Activated T-cell treated with anti-CD3 and anti-CD28 coated beads, Interleukin-2, amount 50 U/mL, for 24 hours (primary cell): Measurements from ENCODE around the gene PANK1.

Experiments used
- DNase-seq: peaks from one replicate; pipeline ENCODE4 v3.0.0-alpha.2; 2020
- H3K27ac Mint-ChIP-seq: 2 replicates; pipeline ENCODE4 v1.8.0; 2020; ENCODE audit warnings: mild to moderate bottlenecking, mixed read lengths
- H3K27me3 Mint-ChIP-seq: 2 replicates; pipeline ENCODE4 v1.8.0; 2020; ENCODE audit warnings: mixed read lengths
- H3K36me3 Mint-ChIP-seq: 2 replicates; pipeline ENCODE4 v1.8.0; 2020; ENCODE audit warnings: low read depth, mixed read lengths
- H3K4me1 Mint-ChIP-seq: 2 replicates; pipeline ENCODE4 v1.8.0; 2020; ENCODE audit warnings: low read depth, mixed read lengths
- H3K4me3 Mint-ChIP-seq: 2 replicates; pipeline ENCODE4 v1.8.0; 2020; ENCODE audit warnings: mild to moderate bottlenecking, moderate library complexity, mixed read lengths
- H3K9me3 Mint-ChIP-seq: 2 replicates; pipeline ENCODE4 v1.8.0; 2020; ENCODE audit warnings: mixed read lengths

The PANK1 gene

DNA sequence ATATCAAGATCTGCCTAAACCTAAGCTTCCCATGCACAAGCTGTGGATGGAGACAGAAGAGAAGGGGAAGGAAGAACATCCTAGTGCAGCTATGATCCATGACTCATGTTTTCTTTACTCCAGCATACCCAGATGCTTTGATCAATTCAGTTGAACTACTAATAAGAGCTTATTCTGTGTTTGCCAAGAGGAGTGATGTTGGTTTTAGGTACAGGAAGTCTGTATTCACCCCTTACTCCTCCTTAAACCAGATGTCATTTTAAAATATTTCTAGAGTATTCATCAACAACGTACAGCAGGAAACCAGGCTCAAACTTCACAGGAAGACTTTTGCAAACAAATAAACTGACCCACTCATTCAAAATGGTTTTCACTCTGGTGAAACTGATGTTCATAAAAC lies 29.2 kb downstream of the PANK1 start:
- Mint-ChIP-seq H3K27ac (no peak overlapping the region), H3K9me3 (peaks cover 4% of the 10 kb centered on the region), H3K4me1 (peaks cover 17% of the 10 kb centered on the region), H3K27me3 (no peaks in the 10 kb centered on the region), H3K36me3 (no peaks in the 10 kb centered on the region), H3K4me3 (no peak overlapping the region)
- no peak for DNase-seq

GRCh38 chr10:89615112-89615511 lies 29.9 kb downstream of the PANK1 start:
- Mint-ChIP-seq H3K9me3 (peaks cover 3% of the 10 kb centered on the region), H3K27me3 (no peaks in the 10 kb centered on the region), H3K36me3 (no peaks in the 10 kb centered on the region), H3K4me3 (no peak overlapping the region), H3K4me1 (peaks cover 21% of the 10 kb centered on the region), H3K27ac (no peak overlapping the region)
- DNase-seq = no peak

- Mint-ChIP-seq H3K27ac (no peak overlapping the region), H3K4me1 (peaks cover 28% of the 10 kb centered on the region), H3K9me3 (no peaks in the 10 kb centered on the region), H3K36me3 (no peaks in the 10 kb centered on the region), H3K4me3 (no peak overlapping the region), H3K27me3 (no peaks in the 10 kb centered on the region)
- no peak for DNase-seq
Observed at GRCh38 chr10:89613582-89613981, 31.5 kb downstream of the PANK1 start.

DNA sequence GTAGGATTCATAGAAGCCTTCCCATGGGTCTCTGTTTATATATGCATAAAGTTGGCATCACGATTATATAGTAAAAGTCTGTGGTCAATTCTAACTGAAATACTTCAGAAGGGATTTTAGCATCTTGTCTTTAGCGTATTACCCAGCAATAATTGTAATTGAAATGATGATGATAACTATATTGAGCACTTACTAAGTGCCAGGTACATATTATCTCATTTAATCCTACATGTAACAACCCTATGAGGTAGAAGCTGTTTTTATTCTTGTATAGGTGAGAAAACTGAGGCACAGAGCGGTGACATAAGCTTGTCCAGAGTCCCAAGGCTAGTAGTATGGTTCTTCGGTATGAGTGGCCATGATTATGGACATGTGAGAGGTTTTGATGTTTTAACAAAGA lies 33.8 kb downstream of the PANK1 start:
- Mint-ChIP-seq H3K4me3 (no peak overlapping the region), H3K27ac (no peak overlapping the region), H3K27me3 (no peaks in the 10 kb centered on the region), H3K4me1 (peaks cover 28% of the 10 kb centered on the region), H3K36me3 (no peaks in the 10 kb centered on the region), H3K9me3 (no peaks in the 10 kb centered on the region)
- DNase-seq = no peak

DNA sequence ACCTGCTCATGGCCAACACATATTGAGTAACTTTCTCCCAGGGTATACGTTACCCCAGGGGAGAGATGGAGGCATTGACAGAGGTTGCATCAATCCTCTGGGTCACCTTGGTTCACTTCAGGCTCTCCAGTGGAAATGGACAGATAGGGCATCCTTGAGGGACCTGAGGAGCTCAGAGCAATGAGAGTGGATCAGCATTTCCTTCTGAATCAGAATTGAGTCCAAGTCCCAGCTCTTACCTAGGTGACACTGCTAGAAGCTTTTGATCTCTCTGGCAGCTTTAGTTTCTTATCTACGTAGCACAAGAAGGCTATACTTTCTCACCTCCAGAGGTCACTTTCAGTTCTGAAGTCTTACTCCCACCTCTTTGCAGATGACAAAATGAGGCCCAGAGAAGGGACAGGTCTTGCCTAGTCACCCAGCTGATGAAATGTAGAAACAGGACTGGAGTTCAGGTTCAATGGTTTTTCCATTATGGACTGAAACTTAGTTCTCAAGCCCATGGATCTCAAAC lies 35.2 kb downstream of the PANK1 start:
- Mint-ChIP-seq H3K9me3 (no peaks in the 10 kb centered on the region), H3K4me3 (no peak overlapping the region)

GRCh38 chr10:89604200-89604599 lies 40.8 kb downstream of the PANK1 start:
- no peaks in the 10 kb centered on the region for H3K27me3 Mint-ChIP-seq
- H3K4me3 Mint-ChIP-seq = no peak overlapping the region
- no peaks in the 10 kb centered on the region for H3K36me3 Mint-ChIP-seq
- DNase-seq = no peak
- no peak overlapping the region for H3K27ac Mint-ChIP-seq
- H3K9me3 Mint-ChIP-seq = no peaks in the 10 kb centered on the region
- no peaks in the 10 kb centered on the region for H3K4me1 Mint-ChIP-seq

More for the DNA sequence above, 35.2 kb downstream of the PANK1 start:
- Mint-ChIP-seq H3K27me3 (no peaks in the 10 kb centered on the region), H3K36me3 (no peaks in the 10 kb centered on the region), H3K4me1 (peaks cover 15% of the 10 kb centered on the region), H3K27ac (no peak overlapping the region)
- no peak for DNase-seq

- no peaks in the 10 kb centered on the region for H3K4me1 Mint-ChIP-seq
- H3K9me3 Mint-ChIP-seq = no peaks in the 10 kb centered on the region
- no peak overlapping the region for H3K4me3 Mint-ChIP-seq
- H3K27ac Mint-ChIP-seq = no peak overlapping the region
- no peaks in the 10 kb centered on the region for H3K27me3 Mint-ChIP-seq
- no peak for DNase-seq
- H3K36me3 Mint-ChIP-seq = peaks cover 6% of the 10 kb centered on the region
Observed at GRCh38 chr10:89602919-89603318, 42.1 kb downstream of the PANK1 start.

DNA sequence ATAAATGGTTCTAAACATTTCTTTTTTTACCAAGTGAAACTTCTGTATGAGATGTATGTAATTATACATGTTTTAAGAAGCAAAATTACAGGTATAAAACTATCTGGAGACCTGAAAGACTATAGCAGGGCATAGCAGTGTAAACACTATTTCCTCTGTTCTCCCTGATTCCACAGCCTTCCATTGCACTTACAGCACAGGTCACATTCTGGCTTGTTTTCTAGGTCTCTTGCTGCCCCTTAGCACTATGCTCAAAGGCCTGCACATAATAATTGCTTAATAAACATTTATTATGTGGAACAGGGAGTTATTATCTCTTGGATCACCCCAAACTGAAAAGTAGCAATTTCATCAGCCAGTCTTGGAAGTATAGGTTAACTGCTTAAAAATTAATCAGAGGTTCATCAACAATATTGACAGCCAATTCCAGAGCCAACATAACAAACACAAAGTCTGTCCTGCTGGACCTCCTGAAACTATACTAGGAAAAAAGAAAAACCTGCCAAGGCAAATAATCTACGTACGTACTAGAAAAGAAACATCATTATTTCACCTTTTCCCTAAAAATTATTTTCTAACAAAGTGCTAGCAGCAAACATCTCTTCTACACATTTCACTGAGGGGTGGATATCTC lies 43.2 kb downstream of the PANK1 start:
- H3K36me3 Mint-ChIP-seq = peaks cover 6% of the 10 kb centered on the region
- DNase-seq = no peak
- H3K27me3 Mint-ChIP-seq = no peaks in the 10 kb centered on the region
- no peak overlapping the region for H3K4me3 Mint-ChIP-seq
- no peak overlapping the region for H3K27ac Mint-ChIP-seq
- no peaks in the 10 kb centered on the region for H3K9me3 Mint-ChIP-seq
- H3K4me1 Mint-ChIP-seq = no peaks in the 10 kb centered on the region

GRCh38 chr10:89600041-89600440 lies 45.0 kb downstream of the PANK1 start:
- Mint-ChIP-seq H3K36me3 (peaks cover 6% of the 10 kb centered on the region), H3K9me3 (no peaks in the 10 kb centered on the region), H3K4me3 (no peak overlapping the region), H3K27ac (no peak overlapping the region), H3K27me3 (no peaks in the 10 kb centered on the region), H3K4me1 (no peaks in the 10 kb centered on the region)
- DNase-seq = no peak

DNA sequence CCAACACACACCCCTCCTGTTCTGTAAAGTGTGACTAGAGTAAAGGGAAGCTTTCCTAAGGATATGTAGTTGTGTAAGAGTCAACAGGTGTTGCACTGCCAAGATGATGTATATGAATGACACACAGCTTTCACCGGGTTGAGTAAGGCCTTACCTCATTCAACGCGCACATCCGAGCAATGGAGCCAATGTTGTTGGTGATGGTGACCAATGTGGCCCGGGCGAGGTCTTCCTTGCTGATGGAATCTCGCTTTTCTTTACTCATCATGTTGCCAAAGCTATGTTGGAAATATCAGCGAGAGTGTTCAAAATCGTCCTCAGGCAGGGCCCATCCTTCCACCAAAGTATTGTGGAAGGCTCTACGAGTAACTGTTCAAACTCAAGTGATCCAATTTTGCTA lies 52.0 kb downstream of the PANK1 start:
- H3K9me3 Mint-ChIP-seq = no peaks in the 10 kb centered on the region
- H3K27ac Mint-ChIP-seq = no peak overlapping the region
- H3K4me3 Mint-ChIP-seq = no peak overlapping the region
- no peaks in the 10 kb centered on the region for H3K36me3 Mint-ChIP-seq
- peaks cover 1% of the 10 kb centered on the region for H3K4me1 Mint-ChIP-seq
- H3K27me3 Mint-ChIP-seq = no peaks in the 10 kb centered on the region
- DNase-seq = no peak

GRCh38 chr10:89592539-89592938 lies 52.5 kb downstream of the PANK1 start:
- no peak overlapping the region for H3K4me3 Mint-ChIP-seq
- DNase-seq = no peak
- no peaks in the 10 kb centered on the region for H3K36me3 Mint-ChIP-seq
- peaks cover 1% of the 10 kb centered on the region for H3K4me1 Mint-ChIP-seq
- H3K9me3 Mint-ChIP-seq = no peaks in the 10 kb centered on the region
- H3K27ac Mint-ChIP-seq = no peak overlapping the region
- H3K27me3 Mint-ChIP-seq = no peaks in the 10 kb centered on the region

- no peaks in the 10 kb centered on the region for H3K9me3 Mint-ChIP-seq
- H3K4me3 Mint-ChIP-seq = no peak overlapping the region
- H3K36me3 Mint-ChIP-seq = no peaks in the 10 kb centered on the region
- no peaks in the 10 kb centered on the region for H3K27me3 Mint-ChIP-seq
- H3K27ac Mint-ChIP-seq = no peak overlapping the region
- no peak for DNase-seq
- peaks cover 1% of the 10 kb centered on the region for H3K4me1 Mint-ChIP-seq
Observed at GRCh38 chr10:89591796-89592271, 53.2 kb downstream of the PANK1 start.

GRCh38 chr10:89591111-89591795 lies 53.8 kb downstream of the PANK1 start:
- Mint-ChIP-seq H3K36me3 (no peaks in the 10 kb centered on the region), H3K4me3 (no peak overlapping the region), H3K9me3 (no peaks in the 10 kb centered on the region), H3K4me1 (peaks cover 1% of the 10 kb centered on the region), H3K27me3 (no peaks in the 10 kb centered on the region), H3K27ac (no peak overlapping the region)
- DNase-seq = no peak

DNA sequence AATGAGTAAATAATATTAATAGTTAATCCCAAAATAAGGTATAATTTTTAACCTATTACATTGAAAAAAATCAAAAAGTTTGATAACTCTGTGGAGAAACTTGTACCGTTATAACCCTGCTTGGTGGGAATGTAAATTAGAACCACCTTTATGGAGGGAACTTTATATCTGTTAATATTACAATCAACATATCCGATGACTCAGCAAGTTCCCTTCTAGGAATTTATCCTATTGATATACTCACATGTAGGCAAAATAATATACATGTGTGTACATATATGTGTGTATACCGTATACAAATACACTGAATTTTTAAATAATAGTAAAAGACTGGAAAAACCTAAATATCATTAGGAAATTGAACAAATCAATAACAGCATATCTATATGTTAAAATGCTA lies 54.7 kb downstream of the PANK1 start:
- no peak overlapping the region for H3K27ac Mint-ChIP-seq

GRCh38 chr10:89589101-89589720 lies 55.8 kb downstream of the PANK1 start:
- H3K4me1 Mint-ChIP-seq = peaks cover 1% of the 10 kb centered on the region
- H3K36me3 Mint-ChIP-seq = no peaks in the 10 kb centered on the region
- DNase-seq = no peak
- no peaks in the 10 kb centered on the region for H3K27me3 Mint-ChIP-seq
- no peak overlapping the region for H3K4me3 Mint-ChIP-seq
- no peak overlapping the region for H3K27ac Mint-ChIP-seq
- no peaks in the 10 kb centered on the region for H3K9me3 Mint-ChIP-seq

More for the DNA sequence above, 54.7 kb downstream of the PANK1 start:
- H3K4me3 Mint-ChIP-seq = no peak overlapping the region
- no peak for DNase-seq
- H3K4me1 Mint-ChIP-seq = peaks cover 1% of the 10 kb centered on the region
- H3K27me3 Mint-ChIP-seq = no peaks in the 10 kb centered on the region
- H3K36me3 Mint-ChIP-seq = no peaks in the 10 kb centered on the region
- H3K9me3 Mint-ChIP-seq = no peaks in the 10 kb centered on the region
